ENCODE data around the gene GLRX5.

The GLRX5 gene

GRCh38 chr14:95490727-95491451 is 44.0 kb upstream of the GLRX5 start:
- no peak for DNase-seq
- no peak overlapping the region for H2BK5ac ChIP-seq (ENCODE audit: low read depth, low read length, poor library complexity, severe bottlenecking)
- peak overlapping the region in 1 of 2 experiments; percentile 35 for H3K18ac ChIP-seq (ENCODE audit: low read depth in 1 of 2, low read length in 2 of 2)
- peak overlapping the region; percentile 18 for H2AFZ ChIP-seq (ENCODE audit: low read depth, low read length)
- H3K4me2 ChIP-seq (ENCODE audit: low read length, poor library complexity, severe bottlenecking), result no peak overlapping the region
- peak overlapping the region in 1 of 2 experiments; percentile 45 for H3K14ac ChIP-seq (ENCODE audit: low read length in 2 of 2)
- H3K27me3 ChIP-seq (ENCODE audit: control insufficient read depth in 1 of 2, insufficient read depth in 1 of 2, low read length in 2 of 2), result no peaks in the 10 kb centered on the region
- no peak overlapping the region for H2AK5ac ChIP-seq (ENCODE audit: low read length, severe bottlenecking)
- H3K4me1 ChIP-seq (ENCODE audit: control insufficient read depth, insufficient read depth, low read depth, low read length), result peaks cover 2% of the 10 kb centered on the region
- H3K23ac ChIP-seq (ENCODE audit: low read length in 2 of 2), result peak overlapping the region in 1 of 2 experiments; percentile 6
- H4K8ac ChIP-seq (ENCODE audit: low read length), result no peak overlapping the region
- peak overlapping the region in 1 of 2 experiments; percentile 5 for H3K4ac ChIP-seq (ENCODE audit: low read depth in 1 of 2, low read length in 2 of 2)
- H2BK12ac ChIP-seq (ENCODE audit: low read length in 2 of 2), result peak overlapping the region; percentile 8 to 28
- H3K4me3 ChIP-seq (ENCODE audit: insufficient read depth in 1 of 2, low read depth in 1 of 2, low read length in 2 of 2), result peak overlapping the region in 1 of 2 experiments; percentile 23
- H3K9ac ChIP-seq (ENCODE audit: low read length), result peak overlapping the region; percentile 5
- H3K9me3 ChIP-seq (ENCODE audit: control insufficient read depth, low read length), result no peaks in the 10 kb centered on the region
- no peak overlapping the region for H3K27ac ChIP-seq (ENCODE audit: low read length, poor library complexity, severe bottlenecking)
- H2BK15ac ChIP-seq (ENCODE audit: low read depth, poor library complexity, severe bottlenecking), result no peak overlapping the region
- 97% methylated on average over 10 of the region's 10 CpGs for WGBS
- peaks cover 0 to 13% of the 10 kb centered on the region in 2 experiments for H3K36me3 ChIP-seq (ENCODE audit: control insufficient read depth in 1 of 2, insufficient read depth in 2 of 2, low read depth in 1 of 2, low read length in 2 of 2)
- H2BK120ac ChIP-seq (ENCODE audit: low read depth, low read length), result no peak overlapping the region
- peak overlapping the region; percentile 64 for H4K91ac ChIP-seq (ENCODE audit: low read length)
- no peaks in the 10 kb centered on the region for H3K79me1 ChIP-seq (replicated peaks; ENCODE audit: low read length, poor library complexity, severe bottlenecking)

- no peak overlapping the region for H2AK5ac ChIP-seq (ENCODE audit: low read length, severe bottlenecking)
- no peak overlapping the region for H3K9ac ChIP-seq (ENCODE audit: low read length)
- H4K8ac ChIP-seq (ENCODE audit: low read length), result no peak overlapping the region
- no peaks in the 10 kb centered on the region for H3K79me1 ChIP-seq (replicated peaks; ENCODE audit: low read length, poor library complexity, severe bottlenecking)
- H3K23ac ChIP-seq (ENCODE audit: low read length in 2 of 2), result no peak overlapping the region
- no peak overlapping the region for H4K91ac ChIP-seq (ENCODE audit: low read length)
- no peak overlapping the region for H2BK120ac ChIP-seq (ENCODE audit: low read depth, low read length)
- H2AFZ ChIP-seq (ENCODE audit: low read depth, low read length), result no peak overlapping the region
- H3K4ac ChIP-seq (ENCODE audit: low read depth in 1 of 2, low read length in 2 of 2), result no peak overlapping the region
- H3K14ac ChIP-seq (ENCODE audit: low read length in 2 of 2), result no peak overlapping the region
- no peak overlapping the region for H2BK15ac ChIP-seq (ENCODE audit: low read depth, poor library complexity, severe bottlenecking)
- H3K36me3 ChIP-seq (ENCODE audit: control insufficient read depth in 1 of 2, insufficient read depth in 2 of 2, low read depth in 1 of 2, low read length in 2 of 2), result peaks cover 0 to 13% of the 10 kb centered on the region in 2 experiments
- H3K9me3 ChIP-seq (ENCODE audit: control insufficient read depth, low read length), result no peaks in the 10 kb centered on the region
- no peak overlapping the region for H3K27ac ChIP-seq (ENCODE audit: low read length, poor library complexity, severe bottlenecking)
- DNase-seq, result no peak
- H2BK5ac ChIP-seq (ENCODE audit: low read depth, low read length, poor library complexity, severe bottlenecking), result no peak overlapping the region
- H3K4me2 ChIP-seq (ENCODE audit: low read length, poor library complexity, severe bottlenecking), result no peak overlapping the region
- H2BK12ac ChIP-seq (ENCODE audit: low read length in 2 of 2), result no peak overlapping the region
- WGBS, result 79% methylated on average over 1 of the region's 2 CpGs
- H3K4me3 ChIP-seq (ENCODE audit: insufficient read depth in 1 of 2, low read depth in 1 of 2, low read length in 2 of 2), result no peak overlapping the region
- no peak overlapping the region for H3K18ac ChIP-seq (ENCODE audit: low read depth in 1 of 2, low read length in 2 of 2)
- H3K4me1 ChIP-seq (ENCODE audit: control insufficient read depth, insufficient read depth, low read depth, low read length), result peaks cover 4% of the 10 kb centered on the region
- H3K27me3 ChIP-seq (ENCODE audit: control insufficient read depth in 1 of 2, insufficient read depth in 1 of 2, low read length in 2 of 2), result no peaks in the 10 kb centered on the region
Measured at GRCh38 chr14:95491936-95492608, 42.8 kb upstream of the GLRX5 start.

- Histone ChIP-seq H3K36me3 (ENCODE audit: control insufficient read depth in 1 of 2, insufficient read depth in 2 of 2, low read depth in 1 of 2, low read length in 2 of 2) (peaks cover 0 to 9% of the 10 kb centered on the region in 2 experiments), H3K14ac (ENCODE audit: low read length in 2 of 2) (no peak overlapping the region), H3K18ac (ENCODE audit: low read depth in 1 of 2, low read length in 2 of 2) (no peak overlapping the region), H2AK5ac (ENCODE audit: low read length, severe bottlenecking) (no peak overlapping the region), H2AFZ (ENCODE audit: low read depth, low read length) (no peak overlapping the region), H3K4me1 (ENCODE audit: control insufficient read depth, insufficient read depth, low read depth, low read length) (peaks cover 4% of the 10 kb centered on the region), H3K4ac (ENCODE audit: low read depth in 1 of 2, low read length in 2 of 2) (no peak overlapping the region), H3K27ac (ENCODE audit: low read length, poor library complexity, severe bottlenecking) (no peak overlapping the region), H4K91ac (ENCODE audit: low read length) (no peak overlapping the region), H3K79me1 (replicated peaks; ENCODE audit: low read length, poor library complexity, severe bottlenecking) (no peaks in the 10 kb centered on the region), H3K4me2 (ENCODE audit: low read length, poor library complexity, severe bottlenecking) (no peak overlapping the region), H2BK15ac (ENCODE audit: low read depth, poor library complexity, severe bottlenecking) (no peak overlapping the region), H2BK120ac (ENCODE audit: low read depth, low read length) (no peak overlapping the region), H4K8ac (ENCODE audit: low read length) (peak overlapping the region; percentile 12), H3K4me3 (ENCODE audit: insufficient read depth in 1 of 2, low read depth in 1 of 2, low read length in 2 of 2) (no peak overlapping the region), H3K23ac (ENCODE audit: low read length in 2 of 2) (no peak overlapping the region), H2BK5ac (ENCODE audit: low read depth, low read length, poor library complexity, severe bottlenecking) (no peak overlapping the region), H3K9ac (ENCODE audit: low read length) (no peak overlapping the region), H3K9me3 (ENCODE audit: control insufficient read depth, low read length) (no peaks in the 10 kb centered on the region), H2BK12ac (ENCODE audit: low read length in 2 of 2) (peak overlapping the region in 1 of 2 experiments; percentile 50), H3K27me3 (ENCODE audit: control insufficient read depth in 1 of 2, insufficient read depth in 1 of 2, low read length in 2 of 2) (no peaks in the 10 kb centered on the region)
- WGBS, result 91% methylated on average over 4 of the region's 5 CpGs
- DNase-seq, result no peak
Measured at GRCh38 chr14:95493503-95493902, 41.3 kb upstream of the GLRX5 start.

- Histone ChIP-seq H2AFZ (ENCODE audit: low read depth, low read length) (no peak overlapping the region), H2BK5ac (ENCODE audit: low read depth, low read length, poor library complexity, severe bottlenecking) (no peak overlapping the region), H2BK12ac (ENCODE audit: low read length in 2 of 2) (peak overlapping the region in 1 of 2 experiments; percentile 9), H3K79me1 (replicated peaks; ENCODE audit: low read length, poor library complexity, severe bottlenecking) (no peaks in the 10 kb centered on the region), H3K23ac (ENCODE audit: low read length in 2 of 2) (no peak overlapping the region), H3K4me2 (ENCODE audit: low read length, poor library complexity, severe bottlenecking) (no peak overlapping the region), H2BK15ac (ENCODE audit: low read depth, poor library complexity, severe bottlenecking) (no peak overlapping the region), H3K27ac (ENCODE audit: low read length, poor library complexity, severe bottlenecking) (no peak overlapping the region), H4K91ac (ENCODE audit: low read length) (no peak overlapping the region), H2AK5ac (ENCODE audit: low read length, severe bottlenecking) (no peak overlapping the region), H3K36me3 (ENCODE audit: control insufficient read depth in 1 of 2, insufficient read depth in 2 of 2, low read depth in 1 of 2, low read length in 2 of 2) (peaks cover 0 to 9% of the 10 kb centered on the region in 2 experiments), H3K18ac (ENCODE audit: low read depth in 1 of 2, low read length in 2 of 2) (no peak overlapping the region), H3K4ac (ENCODE audit: low read depth in 1 of 2, low read length in 2 of 2) (no peak overlapping the region), H3K14ac (ENCODE audit: low read length in 2 of 2) (no peak overlapping the region), H2BK120ac (ENCODE audit: low read depth, low read length) (no peak overlapping the region), H3K4me1 (ENCODE audit: control insufficient read depth, insufficient read depth, low read depth, low read length) (peaks cover 4% of the 10 kb centered on the region), H3K9ac (ENCODE audit: low read length) (no peak overlapping the region), H3K4me3 (ENCODE audit: insufficient read depth in 1 of 2, low read depth in 1 of 2, low read length in 2 of 2) (no peak overlapping the region), H4K8ac (ENCODE audit: low read length) (no peak overlapping the region), H3K27me3 (ENCODE audit: control insufficient read depth in 1 of 2, insufficient read depth in 1 of 2, low read length in 2 of 2) (no peaks in the 10 kb centered on the region), H3K9me3 (ENCODE audit: control insufficient read depth, low read length) (no peaks in the 10 kb centered on the region)
- 94% methylated on average over 4 of the region's 4 CpGs for whole genome bisulfite sequencing
- DNase-seq, result no peak
Measured at GRCh38 chr14:95493976-95494375, 40.9 kb upstream of the GLRX5 start.

All from mesenchymal stem cell (in vitro differentiated cells and primary cell).